K562 (cell line): ENCODE results near the gene PRUNE1. TPM values are rescaled to one million over a fixed set of nuclear protein-coding genes. Genes with fewer than 3 reads are reported as not detected.
A peak's percentile ranks its signal among the peaks of the same experiment; 100 is the strongest.

Source experiments
- CBX2 ChIP-seq: fragments of 200-600 bp; sonication (generic); IDR thresholded peaks from one replicate; pipeline ENCODE4 v1.6.1; 2012; ENCODE audit warnings: mild to moderate bottlenecking, low read length, inconsistent platforms; ENCODE audit not compliant: insufficient read depth, poor library complexity, severe bottlenecking
- FOXP1 ChIP-seq: sonication (generic); formaldehyde crosslinking; IDR thresholded peaks from 2 replicates; pipeline ENCODE4 v1.8.0; 2022; ENCODE audit warnings: mild to moderate bottlenecking, missing genetic modification reagents
- HNRNPH1 ChIP-seq: fragments of 200-400 bp; formaldehyde crosslinking; optimal IDR thresholded peaks from 2 replicates; pipeline ENCODE3; 2017; ENCODE audit warnings: low read depth, mild to moderate bottlenecking, low read length, moderate library complexity
- KAT2B ChIP-seq: IDR thresholded peaks from one replicate; pipeline ENCODE4 v1.6.1; 2012; ENCODE audit warnings: low read depth, mild to moderate bottlenecking, control low read depth, inconsistent platforms, low read length, moderate library complexity
- MAX ChIP-seq: sonication (generic); formaldehyde crosslinking; IDR thresholded peaks from 2 replicates; pipeline ENCODE4 v1.9.0; 2022; ENCODE audit warnings: mild to moderate bottlenecking, missing genetic modification reagents
- MAZ ChIP-seq, 2 experiments: fragments of 450-650 bp in 1 of 2; sonication (generic) in 1 of 2; formaldehyde crosslinking; IDR thresholded peaks in 1 of 2; conservative IDR thresholded peaks in 1 of 2; 2 replicates each; pipeline versions ENCODE4 v1.4.0 to v1.5.0; 2020; ENCODE audit warnings: mild to moderate bottlenecking in 1 of 2, missing genetic modification reagents in 1 of 2
- MCM7 ChIP-seq, 2 experiments: fragments of 450-650 bp; IDR thresholded peaks; 2 replicates each; pipeline ENCODE4 v1.6.1; 2016 to 2018
- RNF2 ChIP-seq: sonication (generic); IDR thresholded peaks from 2 replicates; pipeline ENCODE4 v1.6.1; 2016
- SMARCE1 ChIP-seq: fragments of 450-650 bp; IDR thresholded peaks from 2 replicates; pipeline ENCODE4 v1.7.1; 2016; ENCODE audit warnings: mild to moderate bottlenecking
- STAT6 ChIP-seq: sonication (generic); formaldehyde crosslinking; IDR thresholded peaks from 2 replicates; pipeline ENCODE4 v1.8.1; 2023; ENCODE audit warnings: mild to moderate bottlenecking, missing genetic modification reagents
- XRCC3 ChIP-seq: fragments of 450-650 bp; IDR thresholded peaks from 2 replicates; pipeline ENCODE4 v1.6.1; 2017; ENCODE audit warnings: mild to moderate bottlenecking, moderate library complexity
- ZBTB17 ChIP-seq: fragments of 450-650 bp; formaldehyde crosslinking; IDR thresholded peaks from 2 replicates; pipeline ENCODE4 v1.4.0; 2020; ENCODE audit warnings: mild to moderate bottlenecking
- ZNF224 ChIP-seq: sonication (generic); formaldehyde crosslinking; IDR thresholded peaks from 2 replicates; pipeline ENCODE4 v1.8.0; 2022; ENCODE audit warnings: mild to moderate bottlenecking, missing genetic modification reagents
- ZNF354B ChIP-seq: fragments of 250-450 bp; sonication (Bioruptor Pico); IDR thresholded peaks from 2 replicates; pipeline ENCODE4 v1.4.0; 2020
- ZNF431 ChIP-seq: sonication (generic); formaldehyde crosslinking; IDR thresholded peaks from 2 replicates; pipeline ENCODE4 v1.8.0; 2022; ENCODE audit warnings: mild to moderate bottlenecking, missing genetic modification reagents
- ZNF445 ChIP-seq: fragments of 250-450 bp; sonication (Bioruptor Pico); IDR thresholded peaks from 2 replicates; pipeline ENCODE4 v1.4.0; 2020; ENCODE audit warnings: low read depth, mild to moderate bottlenecking, moderate library complexity
- ZNF518B ChIP-seq: fragments of 250-450 bp; sonication (Bioruptor Pico); IDR thresholded peaks from 2 replicates; pipeline ENCODE4 v1.5.0; 2021; ENCODE audit warnings: mild to moderate bottlenecking, moderate library complexity
- polyA plus RNA-seq, 8 experiments: library from polyadenylated mRNA; depleted of rRNA in 4 of 8; stranded (reverse) in 5 of 8; unstranded in 3 of 8; fragments of >200 nt; fragmentation: Nextera tagmentation in 2 of 8; fragmentation: Illumina TruSeq in 1 of 8; extraction: Ambion mirVana in 2 of 8; extraction: Trizol in 1 of 8; gene quantifications; 2 replicates each; pipeline versions ENCODE4 v1.2.1 to v1.2.3, GENCODE V29; 2011 to 2014; ENCODE audit warnings: inconsistent platforms in 1 of 8, missing spikeins in 1 of 8
- total RNA-seq, 7 experiments: library from RNA; depleted of rRNA in 6 of 7; stranded (reverse); fragments of >200 nt in 6 of 7; fragmentation: Illumina TruSeq in 2 of 7; extraction: Trizol in 2 of 7; gene quantifications; 2 replicates each; pipeline versions ENCODE4 v1.2.1 to v1.2.3, GENCODE V29; 2011 to 2021; ENCODE audit warnings: low replicate concordance in 1 of 7
- TF ChIP-seq, protein P1 (sequence below): fragments of 450-650 bp; formaldehyde crosslinking; conservative IDR thresholded peaks from 2 replicates; pipeline ENCODE4 v1.4.0; 2022; ENCODE audit warnings: mild to moderate bottlenecking, missing genetic modification characterization
- TF ChIP-seq, protein P2 (sequence below): fragments of 200-800 bp; sonication (Bioruptor generic); IDR thresholded peaks from 2 replicates; pipeline ENCODE4 v1.6.1; 2017; ENCODE audit warnings: missing genetic modification characterization, missing compliant biosample characterization

Gene PRUNE1
- total and polyA plus RNA-seq, 9 of the 15 experiments (the other 6 are each of a cell fraction or from before 2014, with no cell fraction given), result 16.7 to 48.3 (median 26.2) TPM

DNA sequence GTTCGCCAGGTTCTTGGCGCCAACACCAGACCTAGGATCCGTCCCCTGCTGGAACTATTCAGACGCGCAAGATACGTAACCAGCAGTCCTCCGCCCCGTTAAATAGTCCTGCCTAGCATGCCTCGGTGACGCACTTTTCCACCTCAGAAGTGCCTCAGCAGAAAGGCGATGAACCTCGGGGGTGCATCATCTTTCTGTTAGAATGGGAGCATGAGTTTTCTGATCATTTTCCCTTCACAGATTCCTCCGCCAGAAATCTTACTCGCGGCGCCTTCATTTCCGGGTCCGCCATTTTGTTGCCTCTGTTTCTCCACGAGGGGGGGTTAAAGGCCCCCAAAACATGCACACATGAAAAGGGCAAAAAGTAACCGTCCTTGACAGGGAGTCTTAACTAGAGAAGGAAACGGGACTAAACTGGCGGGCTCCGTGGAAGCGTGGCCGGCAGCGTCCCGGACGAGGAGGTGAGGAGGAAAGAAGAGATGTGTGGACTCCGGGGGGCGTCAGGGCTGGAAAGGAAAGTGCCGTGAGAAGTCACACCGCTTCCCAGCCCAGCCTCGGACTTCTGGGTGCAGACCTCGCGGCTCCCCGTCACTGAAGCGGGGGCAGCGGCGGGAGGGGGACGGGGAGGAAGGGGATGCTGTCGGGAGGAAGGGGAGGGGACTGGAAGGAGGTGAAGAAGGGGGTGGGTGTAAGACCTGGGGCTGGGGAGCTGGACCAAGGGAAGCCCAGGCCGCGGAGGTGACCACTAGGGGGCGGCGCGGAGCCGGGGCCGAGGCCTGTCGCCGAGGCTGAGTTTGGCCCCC lies 62.4 kb downstream of the PRUNE1 start, which contains the start of gene GABPB2 (continued):
- TF ChIP-seq, protein P1, sequence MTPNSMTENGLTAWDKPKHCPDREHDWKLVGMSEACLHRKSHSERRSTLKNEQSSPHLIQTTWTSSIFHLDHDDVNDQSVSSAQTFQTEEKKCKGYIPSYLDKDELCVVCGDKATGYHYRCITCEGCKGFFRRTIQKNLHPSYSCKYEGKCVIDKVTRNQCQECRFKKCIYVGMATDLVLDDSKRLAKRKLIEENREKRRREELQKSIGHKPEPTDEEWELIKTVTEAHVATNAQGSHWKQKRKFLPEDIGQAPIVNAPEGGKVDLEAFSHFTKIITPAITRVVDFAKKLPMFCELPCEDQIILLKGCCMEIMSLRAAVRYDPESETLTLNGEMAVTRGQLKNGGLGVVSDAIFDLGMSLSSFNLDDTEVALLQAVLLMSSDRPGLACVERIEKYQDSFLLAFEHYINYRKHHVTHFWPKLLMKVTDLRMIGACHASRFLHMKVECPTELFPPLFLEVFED, result no peak
- TF ChIP-seq KAT2B (no peak), ZBTB17 (CRISPR knock-in tag) (peak; percentile 49; the same call in 1 of the 2 replicates), ZNF354B (CRISPR knock-in tag) (no peak), RNF2 (peak; percentile 84), ZNF445 (CRISPR knock-in tag) (no peak), HNRNPH1 (no peak), ZNF518B (CRISPR knock-in tag) (no peak), ZNF431 (CRISPR knock-in tag) (peak; percentile 49; the same call in 1 of the 2 replicates), MCM7 (IDR thresholded peaks at IDR 0.05) (0 out of 4 replicates have a peak, but pooled peaks of 1 of the 2 experiments have one; percentile 29), MAX (CRISPR knock-in tag) (peak; percentile 75), ZNF224 (CRISPR knock-in tag) (no peak), XRCC3 (no peak; the same call in 1 of the 2 replicates), CBX2 (no peak), FOXP1 (CRISPR knock-in tag) (no peak; the same call in 1 of the 2 replicates), SMARCE1 (0 out of 2 replicates have a peak, but pooled peaks have one; percentile 40), STAT6 (CRISPR knock-in tag) (no peak), MAZ (CRISPR knock-in tag; conservative IDR thresholded peaks at IDR 0.05 in 1 of 2, IDR thresholded peaks at IDR 0.05 in 1 of 2) (peak; percentile 77 to 85)
- TF ChIP-seq, protein P2, sequence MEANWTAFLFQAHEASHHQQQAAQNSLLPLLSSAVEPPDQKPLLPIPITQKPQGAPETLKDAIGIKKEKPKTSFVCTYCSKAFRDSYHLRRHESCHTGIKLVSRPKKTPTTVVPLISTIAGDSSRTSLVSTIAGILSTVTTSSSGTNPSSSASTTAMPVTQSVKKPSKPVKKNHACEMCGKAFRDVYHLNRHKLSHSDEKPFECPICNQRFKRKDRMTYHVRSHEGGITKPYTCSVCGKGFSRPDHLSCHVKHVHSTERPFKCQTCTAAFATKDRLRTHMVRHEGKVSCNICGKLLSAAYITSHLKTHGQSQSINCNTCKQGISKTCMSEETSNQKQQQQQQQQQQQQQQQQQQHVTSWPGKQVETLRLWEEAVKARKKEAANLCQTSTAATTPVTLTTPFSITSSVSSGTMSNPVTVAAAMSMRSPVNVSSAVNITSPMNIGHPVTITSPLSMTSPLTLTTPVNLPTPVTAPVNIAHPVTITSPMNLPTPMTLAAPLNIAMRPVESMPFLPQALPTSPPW (CRISPR knock-in tag), result peak; percentile 99
